Endodermal cell (in vitro differentiated cells): ENCODE data around the gene TTC28. TPM values are rescaled to one million over a fixed set of nuclear protein-coding genes. Genes with fewer than 3 reads are reported as not detected.

ENCODE experiments used
- DNase-seq: peaks from one replicate; pipeline ENCODE4 v3.0.0-alpha.2; 2017
- H3K27ac ChIP-seq: 2 replicates; pipeline ENCODE4 v1.5.1; 2013; ENCODE audit warnings: mild to moderate bottlenecking, low read depth, low read length, moderate library complexity
- H3K27me3 ChIP-seq: 2 replicates; pipeline ENCODE4 v1.6.1; 2013; ENCODE audit warnings: mild to moderate bottlenecking, low read length, moderate library complexity; ENCODE audit not compliant: insufficient read depth, control insufficient read depth, poor library complexity, severe bottlenecking
- H3K36me3 ChIP-seq: 2 replicates; pipeline ENCODE4 v1.7.0; 2013; ENCODE audit warnings: mild to moderate bottlenecking, low read length, moderate library complexity; ENCODE audit not compliant: control insufficient read depth, insufficient read depth
- H3K4me1 ChIP-seq: one replicate; pipeline ENCODE4 v1.7.0; 2013; ENCODE audit warnings: low read length; ENCODE audit not compliant: control insufficient read depth, insufficient read depth
- H3K4me3 ChIP-seq: 2 replicates; pipeline ENCODE4 v1.5.1; 2013; ENCODE audit warnings: mild to moderate bottlenecking, low read length, moderate library complexity
- H3K9ac ChIP-seq: 2 replicates; pipeline ENCODE4 v1.6.1; 2013; ENCODE audit warnings: mild to moderate bottlenecking, low read length, moderate library complexity; ENCODE audit not compliant: poor library complexity, severe bottlenecking; ENCODE audit errors: extremely low read depth
- H3K9me3 ChIP-seq: 2 replicates; pipeline ENCODE4 v1.6.1; 2013; ENCODE audit warnings: mild to moderate bottlenecking, low read length, moderate library complexity; ENCODE audit not compliant: control insufficient read depth
- H3K27ac Mint-ChIP-seq: 2 replicates; pipeline ENCODE4 v1.8.0; 2020; ENCODE audit warnings: mixed read lengths
- H3K27me3 Mint-ChIP-seq: 2 replicates; pipeline ENCODE4 v1.8.0; 2021; ENCODE audit warnings: mild to moderate bottlenecking, mixed read lengths; ENCODE audit not compliant: insufficient read depth
- H3K36me3 Mint-ChIP-seq: 2 replicates; pipeline ENCODE4 v1.8.0; 2020; ENCODE audit warnings: low read depth, mixed read lengths
- H3K4me1 Mint-ChIP-seq: 2 replicates; pipeline ENCODE4 v1.8.0; 2020; ENCODE audit warnings: mixed read lengths
- H3K4me3 Mint-ChIP-seq: 2 replicates; pipeline ENCODE4 v1.8.0; 2020; ENCODE audit warnings: mild to moderate bottlenecking, moderate library complexity, mixed read lengths
- H3K9me3 Mint-ChIP-seq: 2 replicates; pipeline ENCODE4 v1.8.0; 2020; ENCODE audit warnings: mild to moderate bottlenecking, mixed read lengths
- CTCF ChIP-seq: fragments of 200-600 bp; sonication (generic); conservative IDR thresholded peaks from 2 replicates; pipeline ENCODE4 v1.5.0; 2021; ENCODE audit warnings: antibody characterized with exemption, mild to moderate bottlenecking
- WGBS, 2 experiments: methylation state at CpG; one replicate each; pipeline versions ENCODE4 v1.1.5 to v1.1.7; 2013; ENCODE audit warnings: missing lambda C conversion rate in 2 of 2, mixed read lengths in 1 of 2; ENCODE audit not compliant: insufficient coverage in 1 of 2, insufficient read length in 1 of 2; 5-methylcytosine and 5-hydroxymethylcytosine counted together
- total RNA-seq, 2 donors: library from RNA; stranded (reverse); fragmentation: NEBNext Ultra II Directional in 1 of 2; extraction: Animal tissue kit (Norgen Biotek cat#: 25700) in 1 of 2; gene quantifications; 2 replicates in 1 of 2; 3 replicates in 1 of 2; pipeline ENCODE4 v1.2.1, GENCODE V29; 2021

The TTC28 gene
- total RNA-seq, 2 donors from 2014 or later, result 28.6 to 34.0 TPM

GRCh38 chr22:28506150-28506535, 173.5 kb downstream of the TTC28 start:
- no peak for TF ChIP-seq CTCF
- H3K9me3 ChIP-seq, result no peaks in the 10 kb centered on the region
- Mint-ChIP-seq H3K36me3 (no peaks in the 10 kb centered on the region), H3K27ac (peak overlapping the region; percentile 27), H3K9me3 (peaks cover 12% of the 10 kb centered on the region), H3K4me3 (no peak overlapping the region), H3K27me3 (no peaks in the 10 kb centered on the region), H3K4me1 (peaks cover 9% of the 10 kb centered on the region)
- H3K27me3 ChIP-seq, result no peaks in the 10 kb centered on the region
- H3K4me3 ChIP-seq, result no peak overlapping the region
- peak overlapping the region; percentile 67 for H3K27ac ChIP-seq
- 93% methylated on average over 6 to 9 of the region's 9 CpGs for WGBS, 2 experiments
- H3K9ac ChIP-seq, result no peak overlapping the region
- no peaks in the 10 kb centered on the region for H3K36me3 ChIP-seq
- H3K4me1 ChIP-seq, result peaks cover 3% of the 10 kb centered on the region
- no peak for DNase-seq

- peak; percentile 42 for DNase-seq
- H3K27ac Mint-ChIP-seq, result no peak overlapping the region
- H3K27me3 ChIP-seq, result no peaks in the 10 kb centered on the region
- H3K4me1 Mint-ChIP-seq, result peaks cover 9% of the 10 kb centered on the region
- no peak overlapping the region for H3K4me3 Mint-ChIP-seq
- TF ChIP-seq CTCF, result no peak
- H3K4me3 ChIP-seq, result no peak overlapping the region
- no peaks in the 10 kb centered on the region for H3K27me3 Mint-ChIP-seq
- peaks cover 3% of the 10 kb centered on the region for H3K4me1 ChIP-seq
- H3K9me3 ChIP-seq, result no peaks in the 10 kb centered on the region
- H3K36me3 ChIP-seq, result no peaks in the 10 kb centered on the region
- no peaks in the 10 kb centered on the region for H3K36me3 Mint-ChIP-seq
- no peak overlapping the region for H3K9ac ChIP-seq
- H3K9me3 Mint-ChIP-seq, result peaks cover 6% of the 10 kb centered on the region
- 91% methylated on average over 11 to 15 of the region's 15 CpGs for WGBS, 2 experiments
- peak overlapping the region; percentile 67 for H3K27ac ChIP-seq
These were observed 174.1 kb downstream of the TTC28 start for GRCh38 chr22:28505416-28506149.

GRCh38 chr22:28500006-28500405, 179.6 kb downstream of the TTC28 start:
- no peaks in the 10 kb centered on the region for H3K4me1 Mint-ChIP-seq
- no CpG with 5 or more reads among the region's 1 CpG for WGBS, 2 experiments
- no peaks in the 10 kb centered on the region for H3K36me3 Mint-ChIP-seq
- H3K27ac Mint-ChIP-seq, result no peak overlapping the region
- no peak overlapping the region for H3K4me3 ChIP-seq
- H3K27ac ChIP-seq, result no peak overlapping the region
- DNase-seq, result no peak
- no peak for TF ChIP-seq CTCF
- no peak overlapping the region for H3K4me3 Mint-ChIP-seq
- no peaks in the 10 kb centered on the region for H3K4me1 ChIP-seq
- peaks cover 3% of the 10 kb centered on the region for H3K27me3 Mint-ChIP-seq
- no peaks in the 10 kb centered on the region for H3K9me3 ChIP-seq
- H3K27me3 ChIP-seq, result no peaks in the 10 kb centered on the region
- no peaks in the 10 kb centered on the region for H3K36me3 ChIP-seq
- no peaks in the 10 kb centered on the region for H3K9me3 Mint-ChIP-seq
- H3K9ac ChIP-seq, result no peak overlapping the region
